HEK293 (cell line): ENCODE measurements around the gene LGALS8.

Experiments
- CTCF ChIP-seq: fragments of 450-650 bp; formaldehyde crosslinking; IDR thresholded peaks from 2 replicates; pipeline ENCODE4 v1.5.1; 2016; ENCODE audit warnings: missing biosample characterization, missing genetic modification characterization
- HOXC10 ChIP-seq: sonication (generic); formaldehyde crosslinking; IDR thresholded peaks from 2 replicates; pipeline ENCODE4 v1.8.1; 2023; ENCODE audit warnings: mild to moderate bottlenecking, missing genetic modification reagents
- IKZF3 ChIP-seq: fragments of 450-650 bp; IDR thresholded peaks from 2 replicates; pipeline ENCODE4 v1.5.0; 2018; ENCODE audit warnings: missing biosample characterization, mild to moderate bottlenecking, missing genetic modification characterization, moderate library complexity
- KLF1 ChIP-seq: fragments of 450-650 bp; formaldehyde crosslinking; IDR thresholded peaks from 2 replicates; pipeline ENCODE4 v1.5.1; 2016; ENCODE audit warnings: missing biosample characterization, missing genetic modification characterization
- PRDM6 ChIP-seq: fragments of 450-650 bp; formaldehyde crosslinking; IDR thresholded peaks from 2 replicates; pipeline ENCODE4 v1.5.1; 2017; ENCODE audit warnings: missing biosample characterization, missing genetic modification characterization
- REPIN1 ChIP-seq: fragments of 450-650 bp; formaldehyde crosslinking; IDR thresholded peaks from 2 replicates; pipeline ENCODE4 v1.5.1; 2017; ENCODE audit warnings: missing biosample characterization, missing genetic modification characterization, low read depth
- ZBTB10 ChIP-seq: fragments of 450-650 bp; formaldehyde crosslinking; IDR thresholded peaks from 2 replicates; pipeline ENCODE4 v1.5.1; 2016; ENCODE audit warnings: missing biosample characterization, missing genetic modification characterization
- ZBTB6 ChIP-seq: fragments of 450-650 bp; formaldehyde crosslinking; IDR thresholded peaks from 2 replicates; pipeline ENCODE4 v1.5.1; 2017; ENCODE audit warnings: missing biosample characterization, missing genetic modification characterization
- ZBTB7A ChIP-seq: fragments of 450-650 bp; formaldehyde crosslinking; IDR thresholded peaks from 2 replicates; pipeline ENCODE4 v1.5.1; 2016; ENCODE audit warnings: low read depth, missing biosample characterization, missing genetic modification characterization
- ZFP69B ChIP-seq: fragments of 450-650 bp; formaldehyde crosslinking; IDR thresholded peaks from 2 replicates; pipeline ENCODE4 v1.5.1; 2016; ENCODE audit warnings: missing biosample characterization, missing genetic modification characterization
- ZIC2 ChIP-seq: fragments of 450-650 bp; formaldehyde crosslinking; IDR thresholded peaks from 2 replicates; pipeline ENCODE4 v1.5.1; 2016; ENCODE audit warnings: missing biosample characterization, missing genetic modification characterization
- ZNF138 ChIP-seq: fragments of 450-650 bp; formaldehyde crosslinking; IDR thresholded peaks from 2 replicates; pipeline ENCODE4 v1.5.1; 2016; ENCODE audit warnings: missing biosample characterization, missing genetic modification characterization, borderline replicate concordance
- ZNF266 ChIP-seq: fragments of 450-650 bp; formaldehyde crosslinking; IDR thresholded peaks from 2 replicates; pipeline ENCODE4 v1.5.1; 2016; ENCODE audit warnings: missing biosample characterization, missing genetic modification characterization, low read depth
- ZNF37A ChIP-seq: fragments of 450-650 bp; IDR thresholded peaks from 2 replicates; pipeline ENCODE4 v1.5.1; 2018; ENCODE audit warnings: missing biosample characterization, missing genetic modification characterization
- ZNF488 ChIP-seq: fragments of 450-650 bp; formaldehyde crosslinking; IDR thresholded peaks from 2 replicates; pipeline ENCODE4 v1.5.1; 2016; ENCODE audit warnings: missing biosample characterization, missing genetic modification characterization
- ZNF529 ChIP-seq: fragments of 450-650 bp; formaldehyde crosslinking; IDR thresholded peaks from 2 replicates; pipeline ENCODE4 v1.5.1; 2017; ENCODE audit warnings: missing genetic modification characterization, missing biosample characterization; ENCODE audit not compliant: insufficient replicate concordance
- ZNF626 ChIP-seq: fragments of 450-650 bp; sonication (Bioruptor Pico); formaldehyde crosslinking; IDR thresholded peaks from 2 replicates; pipeline ENCODE4 v1.5.1; 2018; ENCODE audit warnings: missing biosample characterization, missing genetic modification characterization, inconsistent platforms
- ZNF654 ChIP-seq: fragments of 450-650 bp; formaldehyde crosslinking; IDR thresholded peaks from 2 replicates; pipeline ENCODE4 v1.5.1; 2016; ENCODE audit warnings: low read depth, missing biosample characterization, missing genetic modification characterization
- ZNF658 ChIP-seq: fragments of 450-650 bp; formaldehyde crosslinking; IDR thresholded peaks from 2 replicates; pipeline ENCODE4; 2016; ENCODE audit warnings: missing biosample characterization, missing genetic modification characterization
- ZSCAN5A ChIP-seq: fragments of 450-650 bp; formaldehyde crosslinking; IDR thresholded peaks from 2 replicates; pipeline ENCODE4 v1.5.1; 2016; ENCODE audit warnings: missing biosample characterization, missing genetic modification characterization
- TF ChIP-seq, protein P1 (sequence below): fragments of 450-650 bp; formaldehyde crosslinking; IDR thresholded peaks from 2 replicates; pipeline ENCODE4 v1.5.1; 2017; ENCODE audit warnings: missing biosample characterization, missing genetic modification characterization
- TF ChIP-seq, protein P2 (sequence below): fragments of 450-650 bp; formaldehyde crosslinking; IDR thresholded peaks from 2 replicates; pipeline ENCODE4 v1.5.0; 2017; ENCODE audit warnings: missing biosample characterization, missing genetic modification characterization, borderline replicate concordance

The LGALS8 gene

DNA sequence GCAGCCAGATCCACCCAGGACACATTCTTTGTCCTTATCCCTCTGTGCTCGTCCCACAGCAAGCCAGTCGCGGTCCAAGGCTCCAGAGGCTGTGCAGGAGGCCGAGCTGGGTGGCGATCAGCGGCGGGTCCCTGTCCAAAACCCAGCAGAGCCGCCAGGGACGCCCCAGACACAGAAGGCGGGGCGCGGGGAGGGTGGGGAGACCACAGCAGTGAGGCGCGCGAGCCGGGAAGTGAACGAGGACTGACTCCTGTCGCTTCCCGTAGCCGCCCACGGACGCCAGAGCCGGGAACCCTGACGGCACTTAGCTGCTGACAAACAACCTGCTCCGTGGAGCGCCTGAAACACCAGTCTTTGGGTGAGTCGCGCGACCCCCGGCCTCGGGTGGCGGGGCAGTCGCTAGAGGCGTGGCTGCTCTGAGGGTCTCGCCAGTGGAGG, at the start of gene LGALS8 (continued):
- TF ChIP-seq ZBTB10 (tag by site-specific recombination) (no peak), PRDM6 (tag by site-specific recombination) (no peak), HOXC10 (CRISPR knock-in tag) (no peak), ZNF488 (no peak), ZBTB7A (tag by site-specific recombination) (no peak; the same call in 1 of the 2 replicates), ZSCAN5A (tag by site-specific recombination) (no peak), ZNF658 (tag by site-specific recombination) (no peak), ZFP69B (tag by site-specific recombination) (no peak), ZNF529 (tag by site-specific recombination) (no peak), ZNF266 (no peak), IKZF3 (no peak), ZNF626 (tag by site-specific recombination) (no peak), ZBTB6 (peak; percentile 69), REPIN1 (tag by site-specific recombination) (no peak), ZNF138 (no peak), ZNF37A (tag by site-specific recombination) (no peak), ZIC2 (no peak), CTCF (peak; percentile 39; the same call in 1 of the 2 replicates), KLF1 (tag by site-specific recombination) (peak; percentile 37), ZNF654 (tag by site-specific recombination) (no peak)
- TF ChIP-seq, protein P1, sequence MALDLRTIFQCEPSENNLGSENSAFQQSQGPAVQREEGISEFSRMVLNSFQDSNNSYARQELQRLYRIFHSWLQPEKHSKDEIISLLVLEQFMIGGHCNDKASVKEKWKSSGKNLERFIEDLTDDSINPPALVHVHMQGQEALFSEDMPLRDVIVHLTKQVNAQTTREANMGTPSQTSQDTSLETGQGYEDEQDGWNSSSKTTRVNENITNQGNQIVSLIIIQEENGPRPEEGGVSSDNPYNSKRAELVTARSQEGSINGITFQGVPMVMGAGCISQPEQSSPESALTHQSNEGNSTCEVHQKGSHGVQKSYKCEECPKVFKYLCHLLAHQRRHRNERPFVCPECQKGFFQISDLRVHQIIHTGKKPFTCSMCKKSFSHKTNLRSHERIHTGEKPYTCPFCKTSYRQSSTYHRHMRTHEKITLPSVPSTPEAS: no peak
- TF ChIP-seq, protein P2, sequence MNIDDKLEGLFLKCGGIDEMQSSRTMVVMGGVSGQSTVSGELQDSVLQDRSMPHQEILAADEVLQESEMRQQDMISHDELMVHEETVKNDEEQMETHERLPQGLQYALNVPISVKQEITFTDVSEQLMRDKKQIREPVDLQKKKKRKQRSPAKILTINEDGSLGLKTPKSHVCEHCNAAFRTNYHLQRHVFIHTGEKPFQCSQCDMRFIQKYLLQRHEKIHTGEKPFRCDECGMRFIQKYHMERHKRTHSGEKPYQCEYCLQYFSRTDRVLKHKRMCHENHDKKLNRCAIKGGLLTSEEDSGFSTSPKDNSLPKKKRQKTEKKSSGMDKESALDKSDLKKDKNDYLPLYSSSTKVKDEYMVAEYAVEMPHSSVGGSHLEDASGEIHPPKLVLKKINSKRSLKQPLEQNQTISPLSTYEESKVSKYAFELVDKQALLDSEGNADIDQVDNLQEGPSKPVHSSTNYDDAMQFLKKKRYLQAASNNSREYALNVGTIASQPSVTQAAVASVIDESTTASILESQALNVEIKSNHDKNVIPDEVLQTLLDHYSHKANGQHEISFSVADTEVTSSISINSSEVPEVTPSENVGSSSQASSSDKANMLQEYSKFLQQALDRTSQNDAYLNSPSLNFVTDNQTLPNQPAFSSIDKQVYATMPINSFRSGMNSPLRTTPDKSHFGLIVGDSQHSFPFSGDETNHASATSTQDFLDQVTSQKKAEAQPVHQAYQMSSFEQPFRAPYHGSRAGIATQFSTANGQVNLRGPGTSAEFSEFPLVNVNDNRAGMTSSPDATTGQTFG (tag by site-specific recombination): no peak
